Testis (tissue), 2 donors: Measurements from ENCODE around the gene PCNT.

Source experiments
- CTCF ChIP-seq, 3 experiments: fragments of 450-650 bp in 2 of 3; fragments of 200-600 bp in 1 of 3; sonication (generic) in 1 of 3; IDR thresholded peaks; one replicate each; pipeline ENCODE4 v1.5.1; 2016 to 2019; ENCODE audit warnings: antibody characterized with exemption in 3 of 3, mild to moderate bottlenecking in 2 of 3, moderate library complexity in 1 of 3
- POLR2A ChIP-seq: fragments of 450-650 bp; IDR thresholded peaks from one replicate; pipeline ENCODE4 v1.6.1; 2017; ENCODE audit warnings: antibody characterized with exemption, mild to moderate bottlenecking, moderate library complexity

- TF ChIP-seq CTCF (IDR thresholded peaks at IDR 0.05), result no peak
- no peak for TF ChIP-seq POLR2A
Observed at GRCh38 chr21:46399129-46399528, 75.2 kb downstream of the PCNT start.
